ENCODE data around the gene ZBTB48.
"Not testable (repeated sequence)": the region's sequence is repeated elsewhere in the genome, so short reads cannot be mapped to it uniquely, and the experiment has no call there.

ZBTB48 gene

DNA sequence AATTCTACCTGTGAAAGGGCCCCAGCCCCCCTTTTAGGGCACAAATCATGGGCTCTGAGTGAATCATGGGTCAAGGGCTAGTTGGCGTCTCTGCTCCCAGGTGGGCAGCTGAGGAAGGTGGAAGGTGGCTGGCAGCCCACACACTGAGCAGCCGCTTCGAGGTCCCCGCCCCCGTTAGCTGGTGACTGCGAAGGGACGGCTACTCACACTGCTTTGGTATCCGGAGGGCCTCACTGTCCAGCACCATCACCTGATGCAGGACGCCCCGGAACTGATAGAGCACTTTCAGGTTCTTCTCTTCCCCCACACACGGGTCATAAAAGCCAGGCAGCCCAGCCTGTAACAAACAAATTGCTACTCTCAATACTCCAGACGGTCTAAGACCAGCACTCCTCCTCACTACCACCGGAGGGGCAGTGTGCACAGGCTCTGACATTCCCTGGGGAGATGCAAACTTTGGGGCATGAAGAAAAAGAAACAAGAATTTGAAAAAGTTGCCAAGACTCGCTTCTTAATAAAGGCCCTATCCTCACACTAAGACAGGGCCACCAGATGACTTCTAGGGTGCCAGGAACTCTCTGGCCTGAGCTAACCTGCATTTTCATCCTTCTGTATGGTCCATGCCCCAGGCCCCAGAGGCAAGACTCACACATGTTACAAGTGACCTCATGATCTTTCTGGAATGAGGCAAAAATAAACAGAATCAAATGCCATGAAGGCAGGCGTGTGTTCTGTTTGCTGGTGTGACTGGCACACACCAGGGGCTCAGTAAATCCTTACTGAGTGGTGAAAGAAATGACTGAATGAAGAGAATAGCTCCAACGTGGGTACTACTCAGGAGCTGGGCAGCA, 56.3 kb downstream of the ZBTB48 start:
- no peak for DNase-seq

DNA sequence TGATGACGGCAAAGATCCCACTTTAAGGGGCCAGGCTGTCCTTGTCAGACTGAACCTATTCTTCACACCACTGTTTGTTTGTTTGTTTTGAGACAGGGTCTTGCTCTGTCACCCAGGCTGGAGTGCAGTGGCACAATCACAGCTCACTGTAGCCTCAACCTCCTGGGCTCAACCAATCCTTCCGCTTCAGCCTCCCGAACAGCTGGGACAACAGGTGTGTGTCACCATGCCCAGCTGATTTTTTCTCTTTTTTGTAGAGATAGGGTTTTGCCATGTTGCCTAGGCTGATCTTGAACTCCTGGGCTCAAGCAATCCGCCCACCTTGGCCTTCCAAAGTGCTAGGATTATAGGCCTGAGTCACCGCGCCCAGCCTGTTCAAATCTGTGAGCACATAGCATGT, 57.0 kb downstream of the ZBTB48 start:
- DNase-seq = not testable (repeated sequence)

DNA sequence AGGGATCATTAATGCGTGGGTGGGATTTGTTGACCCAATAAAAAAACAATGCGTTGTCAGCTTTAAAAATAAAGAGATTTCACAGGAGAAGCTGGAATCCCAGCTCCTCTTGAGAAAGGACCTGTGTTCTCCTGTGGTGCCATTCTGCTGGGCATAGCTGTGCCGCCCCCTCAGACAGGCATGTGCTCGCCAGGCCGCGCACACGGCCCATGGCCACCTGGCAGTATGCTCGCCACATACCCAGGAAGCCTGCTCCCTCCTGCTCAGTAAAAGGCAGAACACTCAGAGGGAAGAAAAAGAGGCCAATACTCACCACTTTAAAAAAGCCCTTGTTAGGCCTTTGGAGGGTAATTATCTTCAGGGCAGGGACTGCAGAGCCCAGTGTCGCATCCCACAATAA, 58.0 kb downstream of the ZBTB48 start:
- DNase-seq = no peak

DNA sequence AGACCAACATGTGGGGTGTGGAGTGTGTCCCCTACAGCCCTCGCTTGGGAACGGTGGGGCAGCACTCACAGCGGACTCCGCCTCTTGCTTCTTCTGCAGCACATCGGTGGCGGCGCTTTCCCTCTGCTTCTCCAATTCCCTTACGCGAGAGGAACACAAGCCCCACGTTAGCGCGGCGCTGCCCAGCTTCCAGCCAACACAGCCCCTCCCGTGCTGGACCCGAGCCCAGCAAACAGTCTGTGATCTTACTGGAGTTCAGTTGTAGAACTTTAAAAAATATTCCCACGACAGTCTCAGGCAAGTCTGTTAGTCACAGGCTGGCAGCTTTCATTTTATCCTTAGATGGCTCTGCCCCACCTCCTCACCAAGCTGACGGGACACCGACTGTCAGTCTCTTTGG, 58.4 kb downstream of the ZBTB48 start:
- DNase-seq = no peak
